Mucosa of gallbladder (tissue), 1 donor: Measurements from ENCODE around the gene ZBTB5. TPM values are rescaled to one million over a fixed set of nuclear protein-coding genes. Genes with fewer than 3 reads are reported as not detected.
"Not testable (repeated sequence)": the region's sequence is repeated elsewhere in the genome, so short reads cannot be mapped to it uniquely, and the experiment has no call there.

Experiments used
- DNase-seq: peaks from one replicate; pipeline ENCODE4 v3.0.0-alpha.2; 2020; ENCODE audit warnings: low spot score
- total RNA-seq: library from RNA; stranded (reverse); gene quantifications from one replicate; pipeline ENCODE4 v1.2.1, GENCODE V29; 2021
- donor health status: DM: no; HTN: no; CAD: no.

The ZBTB5 gene, protein sequence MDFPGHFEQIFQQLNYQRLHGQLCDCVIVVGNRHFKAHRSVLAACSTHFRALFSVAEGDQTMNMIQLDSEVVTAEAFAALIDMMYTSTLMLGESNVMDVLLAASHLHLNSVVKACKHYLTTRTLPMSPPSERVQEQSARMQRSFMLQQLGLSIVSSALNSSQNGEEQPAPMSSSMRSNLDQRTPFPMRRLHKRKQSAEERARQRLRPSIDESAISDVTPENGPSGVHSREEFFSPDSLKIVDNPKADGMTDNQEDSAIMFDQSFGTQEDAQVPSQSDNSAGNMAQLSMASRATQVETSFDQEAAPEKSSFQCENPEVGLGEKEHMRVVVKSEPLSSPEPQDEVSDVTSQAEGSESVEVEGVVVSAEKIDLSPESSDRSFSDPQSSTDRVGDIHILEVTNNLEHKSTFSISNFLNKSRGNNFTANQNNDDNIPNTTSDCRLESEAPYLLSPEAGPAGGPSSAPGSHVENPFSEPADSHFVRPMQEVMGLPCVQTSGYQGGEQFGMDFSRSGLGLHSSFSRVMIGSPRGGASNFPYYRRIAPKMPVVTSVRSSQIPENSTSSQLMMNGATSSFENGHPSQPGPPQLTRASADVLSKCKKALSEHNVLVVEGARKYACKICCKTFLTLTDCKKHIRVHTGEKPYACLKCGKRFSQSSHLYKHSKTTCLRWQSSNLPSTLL
- 12.1 TPM for total RNA-seq

DNA sequence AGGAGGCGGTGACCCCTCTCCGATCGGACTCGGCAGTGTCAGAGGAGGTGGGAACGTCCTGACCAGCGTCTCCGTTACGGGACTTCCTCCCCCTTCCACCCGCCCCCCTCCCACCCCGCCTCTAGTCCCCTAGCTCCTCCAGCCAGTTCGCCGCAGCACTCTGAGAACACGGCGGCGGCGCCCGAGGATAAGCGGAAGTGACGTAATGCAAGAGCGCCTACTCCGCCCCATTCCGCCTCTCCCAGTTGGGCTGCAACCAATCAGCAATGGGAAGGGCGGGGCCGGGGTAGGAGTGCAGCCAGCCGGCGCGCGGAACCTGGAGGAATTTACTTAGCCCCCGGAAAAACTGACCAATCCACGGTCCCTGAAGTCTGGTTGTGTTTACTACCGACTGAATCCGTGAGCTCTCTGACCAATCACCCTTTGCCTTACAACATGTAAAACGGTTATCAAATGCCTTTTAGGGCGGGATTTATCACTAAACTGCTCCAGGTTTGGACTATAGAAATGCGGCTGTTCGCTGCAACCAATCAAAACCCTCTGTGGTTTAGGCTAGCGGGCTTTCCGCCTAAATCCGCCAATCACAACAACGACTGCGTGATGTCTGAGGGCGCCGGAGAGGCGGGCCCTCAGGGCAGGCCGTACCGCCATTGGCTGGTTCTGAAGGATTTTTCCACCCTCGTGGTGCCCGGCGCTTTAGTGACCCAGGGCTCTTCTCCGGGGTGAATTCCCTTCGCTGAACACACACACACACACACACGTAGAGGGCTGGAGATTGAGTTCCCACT lies at the start of gene ZBTB5:
Gene ZBTB5 (minus strand): TSS at position 202 of the 788 bp plus-strand sequence. CDS start 22,899 bp downstream, outside the sequence.
- DNase-seq: peak; percentile 99

- DNase-seq: no peak
Observed at GRCh38 chr9:37514999-37515398, 49.7 kb upstream of the ZBTB5 start.

DNA sequence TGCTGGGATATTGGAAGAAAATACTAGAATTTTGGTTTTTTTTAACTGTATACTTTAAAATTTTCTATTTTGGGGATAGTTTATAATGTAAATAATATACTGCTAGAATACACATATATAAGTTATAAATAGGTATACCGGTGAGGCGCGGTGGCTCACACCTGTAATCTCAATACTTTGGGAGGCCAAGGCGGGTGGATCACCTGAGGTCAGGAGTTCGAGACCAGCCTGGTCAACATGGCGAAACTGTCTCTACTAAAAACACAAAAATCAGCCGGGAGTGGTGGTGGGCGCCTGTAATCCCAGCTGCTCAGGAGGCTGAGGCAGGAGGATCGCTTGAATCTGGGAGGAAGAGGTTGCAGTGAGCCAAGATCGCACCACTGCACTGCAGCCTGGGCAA lies 49.2 kb upstream of the ZBTB5 start:
- DNase-seq: not testable (repeated sequence)

DNA sequence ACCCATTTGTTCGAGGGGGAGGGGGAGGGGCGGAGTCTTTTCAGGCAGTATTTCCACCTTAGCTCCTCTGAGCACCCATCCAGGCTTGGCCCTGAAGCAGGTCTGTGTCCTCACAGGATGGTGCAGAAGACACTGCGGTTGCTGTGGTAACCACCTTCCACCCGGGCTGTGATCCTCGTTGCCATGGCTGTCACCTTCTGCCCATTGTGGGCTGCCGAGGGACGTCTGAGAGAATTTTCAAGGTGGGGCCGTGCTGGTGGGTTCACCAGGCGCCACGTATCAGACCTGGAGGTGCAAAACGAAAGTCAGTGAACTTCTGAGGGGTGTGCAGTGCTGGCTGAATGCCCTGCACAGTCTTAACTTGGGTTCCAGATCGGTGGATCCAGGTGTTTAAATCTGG lies 47.2 kb upstream of the ZBTB5 start:
- no peak for DNase-seq

DNA sequence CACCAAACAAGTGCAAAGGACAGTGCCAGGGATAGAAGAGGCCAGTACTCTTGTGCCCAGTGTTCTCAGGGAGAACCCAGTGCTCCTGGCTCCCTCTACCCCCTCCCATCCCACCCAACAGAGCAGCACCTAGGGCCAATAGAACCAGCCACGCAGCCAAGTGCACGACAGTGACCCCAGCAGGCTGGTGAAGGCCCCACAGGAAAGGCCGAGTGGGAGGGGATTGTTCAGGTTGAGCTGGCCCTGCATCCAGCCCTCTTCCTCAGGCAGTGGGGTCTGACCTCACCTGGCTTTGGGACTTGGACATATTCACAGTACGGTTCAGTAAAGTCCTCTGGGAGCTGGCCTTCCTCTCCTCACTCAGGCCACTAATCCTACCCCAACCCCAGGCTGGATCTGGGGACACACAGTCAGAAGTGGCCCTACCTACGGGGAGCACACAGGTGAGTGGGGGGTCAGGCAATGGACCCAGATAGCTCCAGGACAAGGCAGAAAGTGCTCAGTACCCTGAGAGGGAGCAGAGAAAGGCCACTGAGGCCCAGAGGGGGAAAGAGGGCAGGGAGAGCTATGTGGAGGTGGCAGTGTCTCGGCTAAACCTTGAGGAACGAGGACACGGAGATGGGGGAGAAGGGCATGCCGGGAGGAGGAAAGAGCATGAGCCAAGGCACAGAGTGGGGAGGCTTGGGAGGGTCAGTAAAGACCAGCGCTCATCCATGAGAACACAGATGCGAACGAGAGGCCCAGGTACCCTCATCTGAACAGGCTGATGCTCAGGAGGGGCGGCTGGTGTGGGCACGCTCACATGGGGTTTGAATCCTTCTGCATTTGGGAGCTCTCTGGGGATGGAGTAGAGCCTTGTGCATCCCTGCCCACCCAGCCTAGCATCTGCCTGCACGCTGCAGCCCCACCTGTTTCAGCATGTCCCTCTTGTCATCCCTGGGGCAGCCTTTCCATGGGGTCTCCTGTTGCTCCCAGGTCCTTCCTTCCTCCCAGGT lies 46.1 kb upstream of the ZBTB5 start:
- no peak for DNase-seq

DNA sequence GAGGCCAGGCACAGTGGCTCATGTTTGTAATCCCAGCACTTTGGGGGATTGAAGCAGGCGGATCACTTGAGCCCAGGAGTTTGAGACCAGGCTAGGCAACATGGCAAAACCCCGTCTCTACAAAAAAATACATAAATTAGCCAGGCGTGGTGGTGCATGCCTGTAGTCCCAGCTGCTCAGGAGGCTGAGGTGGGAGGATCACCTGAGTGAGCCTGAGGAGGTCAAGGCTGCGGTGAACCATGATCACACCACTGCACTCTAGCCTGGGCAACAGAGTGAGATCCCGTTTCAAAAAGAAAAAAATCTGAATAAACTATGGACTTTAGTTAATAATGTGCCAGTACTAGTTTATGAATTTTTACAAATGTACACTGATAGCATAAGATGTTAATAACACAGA lies 44.8 kb upstream of the ZBTB5 start:
- not testable (repeated sequence) for DNase-seq

DNA sequence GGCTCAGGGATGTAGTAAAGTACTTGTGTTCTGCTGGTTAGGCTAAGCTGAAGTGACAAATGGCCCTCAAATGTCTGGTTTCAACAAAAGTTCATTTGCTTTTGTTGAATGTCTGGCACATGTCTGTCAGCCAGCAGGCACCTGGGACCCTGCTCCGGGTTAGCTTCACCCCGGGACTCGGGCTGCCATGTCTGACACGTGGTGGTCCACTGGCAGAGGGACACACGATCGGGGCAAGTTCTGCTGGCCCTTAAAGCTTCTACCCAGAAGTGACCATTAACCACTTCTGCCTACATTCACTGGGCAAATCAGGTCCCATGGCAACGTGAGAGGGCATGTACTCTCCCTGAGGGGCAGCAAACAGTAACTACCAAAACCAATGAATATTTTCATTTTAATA lies 44.3 kb upstream of the ZBTB5 start:
- DNase-seq: no peak

- no peak for DNase-seq
Observed at GRCh38 chr9:37508834-37509206, 43.6 kb upstream of the ZBTB5 start.

DNA sequence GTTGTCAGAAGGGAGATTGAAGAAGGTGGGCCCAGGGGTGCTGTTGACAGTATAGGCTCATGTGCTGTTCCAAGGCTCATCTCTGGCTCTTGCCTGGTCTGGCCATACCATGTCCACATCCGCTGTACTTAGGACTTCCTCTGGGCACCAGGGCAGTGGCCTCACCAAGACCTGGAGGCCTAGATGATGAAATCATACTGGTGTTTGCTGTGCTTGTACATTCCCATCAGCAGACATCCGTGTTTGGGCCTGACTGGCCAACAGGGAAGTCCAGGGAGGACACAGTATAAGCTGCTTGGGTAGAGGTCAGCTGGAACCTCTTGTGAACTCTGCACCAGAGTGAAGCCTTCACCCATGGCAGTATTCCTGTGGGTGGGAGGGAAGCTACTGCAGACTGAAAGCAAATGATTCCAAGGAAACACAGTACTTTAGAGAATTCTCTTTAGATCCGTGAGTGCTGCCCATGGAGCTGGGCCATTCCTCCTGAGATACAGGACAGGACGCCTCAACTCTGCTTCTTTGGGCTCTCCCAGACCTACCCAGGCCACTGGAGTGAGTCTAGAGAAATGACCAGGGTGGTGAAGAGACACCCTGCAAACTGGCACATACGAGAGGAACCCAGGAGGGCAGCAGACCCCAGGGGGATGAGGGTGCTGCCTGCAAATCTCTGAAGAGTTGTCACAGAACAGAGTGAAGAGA lies 43.0 kb upstream of the ZBTB5 start:
- DNase-seq: no peak

- no peak for DNase-seq
Observed at GRCh38 chr9:37507566-37508134, 42.4 kb upstream of the ZBTB5 start.

DNA sequence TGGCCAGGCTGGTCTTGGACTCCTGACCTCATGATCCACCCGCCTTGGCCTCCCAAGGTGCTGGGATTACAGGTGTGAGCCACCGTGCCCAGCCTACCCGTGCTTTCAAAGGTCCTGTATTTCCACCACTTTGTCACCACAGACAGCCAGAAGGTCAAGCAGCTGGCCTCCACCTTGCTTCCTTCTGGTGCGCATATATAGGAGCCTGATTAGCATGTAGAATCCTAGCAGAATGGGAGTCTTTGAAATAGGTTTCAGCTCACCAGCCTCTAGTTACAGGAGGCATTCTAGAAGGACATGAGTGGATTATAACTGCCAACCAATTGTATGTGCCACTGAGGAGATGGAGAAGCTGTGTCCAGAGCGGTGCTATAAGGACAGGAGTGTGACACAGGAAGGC lies 39.4 kb upstream of the ZBTB5 start:
- no peak for DNase-seq

GRCh38 chr9:37503736-37504135 lies 38.5 kb upstream of the ZBTB5 start:
- no peak for DNase-seq

DNA sequence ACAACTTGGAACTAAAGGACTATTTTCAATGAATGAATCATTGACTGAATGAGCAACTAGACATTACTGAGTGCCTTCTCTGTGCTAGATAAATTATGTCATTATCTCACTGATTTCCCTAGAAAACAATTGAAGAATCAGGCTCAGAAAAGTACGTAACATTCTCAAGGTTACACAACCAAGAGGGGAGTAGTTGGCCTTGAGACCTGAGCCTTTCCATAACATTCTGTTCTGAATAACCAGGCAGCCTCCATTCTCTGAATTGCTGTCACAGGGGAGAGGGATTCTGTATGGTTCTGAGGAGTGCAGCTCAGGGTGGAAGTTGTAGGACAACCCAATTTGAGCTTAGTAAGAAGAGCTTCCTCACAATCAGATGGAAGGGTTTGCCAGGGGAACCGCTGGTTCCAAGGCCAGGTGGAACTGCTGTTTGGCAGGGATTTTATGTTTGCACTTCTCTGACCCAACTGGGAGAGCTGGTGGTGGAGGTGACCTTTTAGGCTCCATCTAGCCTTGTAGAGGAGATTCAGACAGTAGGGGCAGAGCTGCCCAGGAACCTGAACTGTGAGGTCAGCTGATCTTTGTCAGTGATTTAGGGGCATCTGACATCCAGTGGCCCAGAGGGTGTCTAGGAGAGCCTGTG lies 36.8 kb upstream of the ZBTB5 start:
- DNase-seq: no peak

DNA sequence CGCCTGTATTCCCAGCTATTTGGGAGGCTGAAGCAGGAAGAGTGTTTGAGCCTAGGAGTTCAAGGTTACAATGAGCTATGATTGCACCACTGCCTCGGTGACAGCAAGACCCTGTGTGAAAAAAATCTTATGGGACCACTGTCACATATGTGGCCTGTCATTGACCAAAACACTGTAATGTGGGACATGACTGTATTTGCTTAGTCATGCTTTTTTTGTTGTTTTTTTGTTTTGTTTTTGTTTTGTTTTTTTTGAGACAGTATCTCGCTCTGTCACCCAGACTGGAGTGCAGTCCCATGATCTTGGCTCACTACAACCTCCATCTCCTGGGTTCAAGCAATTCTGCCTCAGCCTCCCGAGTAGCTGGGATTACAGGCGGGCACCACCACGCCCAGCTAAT lies 34.0 kb upstream of the ZBTB5 start:
- DNase-seq: no peak

DNA sequence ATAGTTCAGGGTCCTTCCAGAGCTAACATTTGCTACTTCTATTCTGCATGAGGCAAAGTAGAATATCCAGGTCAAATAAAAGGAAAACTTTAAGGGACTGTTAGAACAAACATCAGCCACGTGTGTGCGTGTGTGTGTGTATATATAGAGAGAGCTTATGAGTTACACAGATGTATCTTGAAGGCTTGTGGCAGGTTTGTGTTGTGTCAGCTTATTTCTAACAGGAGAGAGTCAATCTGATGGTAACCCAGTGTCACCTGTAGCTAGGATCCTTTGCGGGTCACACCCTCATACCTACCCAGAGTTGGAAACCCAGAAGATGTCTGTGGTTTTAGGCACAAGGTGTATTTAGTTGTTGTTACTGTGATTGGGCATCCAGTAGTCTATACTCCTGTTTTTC lies 33.2 kb upstream of the ZBTB5 start:
- DNase-seq: no peak

GRCh38 chr9:37497320-37497719 lies 32.1 kb upstream of the ZBTB5 start:
- DNase-seq: no peak

- no peak for DNase-seq
Observed at GRCh38 chr9:37496020-37496419, 30.8 kb upstream of the ZBTB5 start.

GRCh38 chr9:37495571-37495970 lies 30.3 kb upstream of the ZBTB5 start:
- DNase-seq: no peak

DNA sequence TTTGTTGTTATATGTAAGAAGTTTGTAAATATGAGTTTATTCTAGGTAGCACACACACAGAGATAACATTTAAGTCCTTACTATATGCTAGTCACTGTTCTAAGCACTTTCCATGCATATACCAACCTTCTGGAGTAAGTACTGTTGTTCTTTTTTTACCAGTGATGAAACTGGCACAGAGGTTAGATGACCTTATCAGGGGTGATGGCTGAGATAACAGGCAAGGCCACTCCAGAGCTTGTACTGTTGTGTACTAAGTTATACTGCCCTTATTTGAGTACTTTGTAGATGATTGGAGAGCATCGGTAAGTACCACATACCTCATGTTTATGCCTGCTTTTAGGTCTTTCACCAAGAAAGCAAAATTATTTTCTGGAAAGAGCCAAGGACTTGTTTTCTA lies 26.7 kb upstream of the ZBTB5 start:
- DNase-seq: no peak
